ENCODE data around the gene PPP1R12C. TPM values are rescaled to one million over a fixed set of nuclear protein-coding genes. Genes with fewer than 3 reads are reported as not detected.

The PPP1R12C gene
- total and polyA plus RNA-seq, 3 donors from 2014 or later, result 184 to 220 (median 206) TPM

- no peaks in the 10 kb centered on the region for H3K4me1 ChIP-seq
- intact Hi-C loops (cut with DNase I; ENCODE audit: low total_unique reads), result no loop called here
- no peaks in the 10 kb centered on the region for H3K9me3 ChIP-seq
- 95 to 96% methylated on average over 15 of the region's 15 CpGs for whole genome bisulfite sequencing, 2 donors
- DNase-seq, result no peak
- no peaks in the 10 kb centered on the region for H3K27me3 ChIP-seq
- no peak overlapping the region for H3K27ac ChIP-seq
- H3K4me3 ChIP-seq, result no peak overlapping the region
- TF ChIP-seq CTCF (IDR thresholded peaks at IDR 0.05) (no peak), POLR2A (IDR thresholded peaks at IDR 0.05) (no peak)
- H3K36me3 ChIP-seq (ENCODE audit: low read depth, missing control alignments), result no peaks in the 10 kb centered on the region
Measured at GRCh38 chr19:55048446-55048845, 69.0 kb downstream of the PPP1R12C start.

- 89 to 98% methylated on average over 4 to 12 of the region's 12 CpGs for WGBS, 2 donors
- Histone ChIP-seq H3K9me3 (no peaks in the 10 kb centered on the region), H3K4me3 (no peak overlapping the region), H3K36me3 (ENCODE audit: low read depth, missing control alignments) (no peaks in the 10 kb centered on the region), H3K27me3 (no peaks in the 10 kb centered on the region), H3K4me1 (no peaks in the 10 kb centered on the region), H3K27ac (no peak overlapping the region)
- no peak for DNase-seq
- TF ChIP-seq POLR2A (IDR thresholded peaks at IDR 0.05) (no peak), CTCF (IDR thresholded peaks at IDR 0.05) (no peak)
- intact Hi-C loops (cut with DNase I; ENCODE audit: low total_unique reads), result no loop called here
Measured at GRCh38 chr19:55047951-55048350, 69.5 kb downstream of the PPP1R12C start.

GRCh38 chr19:55046975-55047622 lies 70.3 kb downstream of the PPP1R12C start:
- Histone ChIP-seq H3K4me3 (no peak overlapping the region), H3K27me3 (no peaks in the 10 kb centered on the region), H3K36me3 (ENCODE audit: low read depth, missing control alignments) (no peaks in the 10 kb centered on the region), H3K9me3 (no peaks in the 10 kb centered on the region), H3K27ac (no peak overlapping the region), H3K4me1 (no peaks in the 10 kb centered on the region)
- intact Hi-C loops (cut with DNase I; ENCODE audit: low total_unique reads), result no loop called here
- TF ChIP-seq CTCF (IDR thresholded peaks at IDR 0.05) (no peak), POLR2A (IDR thresholded peaks at IDR 0.05) (no peak)
- WGBS, 2 donors, result 92 to 95% methylated on average over 17 of the region's 17 CpGs
- DNase-seq, result no peak

- Histone ChIP-seq H3K4me1 (no peaks in the 10 kb centered on the region), H3K4me3 (no peak overlapping the region), H3K9me3 (no peaks in the 10 kb centered on the region), H3K27ac (no peak overlapping the region), H3K36me3 (ENCODE audit: low read depth, missing control alignments) (no peaks in the 10 kb centered on the region), H3K27me3 (no peaks in the 10 kb centered on the region)
- TF ChIP-seq POLR2A (IDR thresholded peaks at IDR 0.05), result no peak
- TF ChIP-seq CTCF (IDR thresholded peaks at IDR 0.05), result no peak
- DNase-seq, result no peak
- 96% methylated on average over 15 to 30 of the region's 30 CpGs for WGBS, 2 donors
- intact Hi-C loops (cut with DNase I; ENCODE audit: low total_unique reads), result no loop called here
Measured at GRCh38 chr19:55044771-55045716, 72.4 kb downstream of the PPP1R12C start.

Measured in testis (tissue), 3 donors.